Activated CD8-positive, alpha-beta memory T cell treated with anti-CD3 and anti-CD28 coated beads, Interleukin-2, amount 50 U/mL, for 1 hour (primary cell): Measurements from ENCODE around the gene SLC9C1.
A peak's percentile ranks its signal among the peaks of the same experiment; 100 is the strongest.
"Not testable (repeated sequence)": the region's sequence is repeated elsewhere in the genome, so short reads cannot be mapped to it uniquely, and the experiment has no call there.

ENCODE experiments used
- DNase-seq: peaks from one replicate; pipeline ENCODE4 v3.0.0-alpha.2; 2020; ENCODE audit errors: extremely low read depth

Gene SLC9C1

DNA sequence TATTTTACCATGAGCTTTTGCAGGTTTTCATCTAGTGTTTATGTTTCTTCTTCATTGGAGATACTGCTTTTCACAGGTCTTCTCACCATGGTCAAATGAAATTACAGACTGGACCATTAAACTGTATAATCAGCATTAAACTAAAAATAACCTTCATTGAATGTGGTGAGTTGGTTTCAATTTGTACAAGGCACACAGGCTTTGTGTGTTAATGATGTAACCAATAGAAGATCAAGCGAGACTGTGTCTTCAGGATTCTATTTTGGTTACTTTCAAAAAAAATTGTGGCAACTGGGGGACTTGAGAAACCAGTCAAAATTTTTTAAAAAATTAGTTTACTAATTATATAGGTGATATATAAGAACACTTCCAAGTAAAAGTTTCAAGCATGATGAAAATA, 106.7 kb downstream of the SLC9C1 start:
- DNase-seq = no peak

DNA sequence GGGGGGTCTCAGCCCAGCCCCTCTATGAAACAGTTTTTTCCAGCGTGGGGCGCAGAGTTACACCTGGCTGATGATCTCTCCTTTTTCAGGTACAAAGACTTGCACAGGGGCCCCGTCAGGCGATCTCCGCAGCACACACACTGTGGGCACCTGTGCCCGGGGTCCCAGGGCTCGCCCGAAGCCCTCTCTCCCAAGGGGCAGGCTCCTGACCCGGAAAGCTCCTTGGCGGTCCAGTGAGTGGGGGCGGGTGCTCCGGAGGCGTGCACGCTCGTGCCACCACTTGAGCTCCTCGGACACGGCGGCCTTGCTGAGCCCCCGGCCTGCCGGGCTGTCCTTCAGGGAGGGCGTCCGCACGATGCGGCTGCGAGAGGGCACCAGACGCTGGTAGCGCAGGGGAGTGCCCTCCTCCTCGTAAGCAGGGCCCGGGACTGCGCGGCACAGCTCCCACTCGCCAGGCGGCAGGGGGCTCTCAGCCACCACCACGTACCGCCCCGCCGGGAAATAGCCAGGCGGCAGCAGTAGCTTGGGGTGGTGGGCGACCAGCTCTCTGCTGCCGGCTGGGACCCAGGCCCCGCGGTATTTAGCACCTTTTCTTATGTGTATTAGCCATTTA, 108.5 kb downstream of the SLC9C1 start:
- DNase-seq = not testable (repeated sequence)

DNA sequence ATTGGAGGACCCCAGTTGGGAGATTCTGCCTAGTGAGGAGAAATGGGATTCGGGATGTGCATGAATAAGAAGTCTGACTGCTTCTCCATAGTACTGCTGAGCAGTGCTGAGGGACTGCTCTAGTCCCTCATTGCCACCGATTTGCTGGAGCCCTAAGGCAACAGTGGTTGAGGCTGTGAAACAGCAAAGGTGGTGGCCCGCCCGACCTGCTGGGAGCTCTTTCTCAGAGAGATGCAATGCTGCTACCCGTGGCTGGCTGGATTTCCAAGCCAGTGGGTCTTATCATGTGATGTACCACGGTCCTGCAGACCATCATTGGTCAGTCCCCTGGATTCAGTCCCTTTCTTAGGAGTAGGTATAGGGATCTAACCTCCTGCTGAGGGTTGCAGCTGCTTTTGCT, 118.4 kb downstream of the SLC9C1 start:
- no peak for DNase-seq

DNA sequence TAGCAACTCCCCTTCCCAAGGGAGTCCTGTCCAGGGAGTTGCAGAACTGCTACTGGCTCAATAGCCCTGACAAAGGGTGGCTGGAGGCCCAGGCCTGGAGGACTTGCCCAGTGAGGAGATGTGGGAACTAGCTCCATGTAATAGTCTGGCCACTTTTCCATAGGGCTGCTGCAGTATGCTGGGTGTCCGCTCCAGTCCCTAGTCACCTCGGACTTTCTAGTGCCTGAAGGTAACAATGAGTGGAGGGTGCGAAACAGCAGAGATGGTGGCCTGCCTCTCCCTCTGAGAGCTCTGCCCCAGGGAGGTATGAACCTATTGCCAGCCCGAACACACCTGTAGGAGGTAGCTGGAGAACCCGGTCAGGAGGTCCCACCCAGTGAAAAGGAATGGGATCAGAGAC, 119.0 kb downstream of the SLC9C1 start:
- DNase-seq = no peak

DNA sequence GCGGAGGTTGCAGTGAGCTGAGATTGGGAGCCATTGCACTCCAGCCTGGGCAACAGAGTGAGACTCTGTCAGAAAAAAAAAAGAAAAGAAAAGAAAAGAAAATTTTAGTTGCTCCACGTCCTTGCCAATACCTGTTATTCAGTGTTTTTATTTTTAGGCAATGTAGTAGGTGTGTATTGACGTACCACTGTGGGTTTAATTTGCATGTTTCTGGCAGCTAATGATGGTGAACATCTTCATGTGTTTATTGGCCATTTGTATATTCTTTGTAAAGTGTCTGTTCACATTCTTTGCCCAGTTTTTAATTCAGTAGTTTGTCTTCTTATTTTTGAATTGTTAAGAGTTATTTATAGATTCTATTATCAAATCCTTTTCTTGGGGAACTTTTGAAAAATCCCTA, 122.9 kb downstream of the SLC9C1 start:
- no peak for DNase-seq

DNA sequence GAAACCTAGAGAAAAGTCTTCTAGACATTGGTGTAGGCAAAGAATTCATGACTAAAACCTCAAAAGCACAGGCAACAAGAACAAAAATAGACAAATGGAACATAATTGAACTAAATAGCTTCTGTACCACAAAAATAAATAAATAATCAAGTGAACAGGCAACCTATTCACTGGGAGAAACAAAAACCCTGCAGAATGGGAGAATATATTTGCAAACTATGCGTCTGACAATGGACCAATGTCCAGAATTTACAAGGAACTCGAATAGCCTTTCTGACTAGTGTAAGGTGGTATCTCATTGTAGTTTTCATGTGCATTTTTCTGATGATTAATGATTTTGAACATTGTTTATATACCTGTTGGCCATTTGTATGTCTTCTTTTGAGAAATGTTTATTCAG, 124.0 kb downstream of the SLC9C1 start:
- DNase-seq = no peak

DNA sequence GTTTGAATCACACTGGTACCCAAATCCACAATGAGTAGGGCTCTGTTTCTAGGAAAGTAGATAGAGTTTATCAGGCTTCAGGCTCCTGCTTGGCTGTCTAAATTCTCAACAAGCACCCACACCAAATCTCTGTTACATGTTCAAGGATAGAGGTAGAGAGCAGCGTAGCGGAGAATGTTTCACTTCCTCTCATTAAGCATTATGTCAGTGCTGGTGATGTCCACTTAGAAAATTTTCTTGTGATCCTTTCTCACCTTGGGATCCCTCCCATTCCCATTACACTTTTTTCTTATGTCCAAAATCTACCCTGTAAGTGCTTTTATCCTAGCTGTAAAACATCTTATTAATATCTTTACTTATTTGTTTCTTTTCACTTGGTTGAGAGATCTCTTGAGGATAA, 126.3 kb downstream of the SLC9C1 start:
- DNase-seq = no peak

DNA sequence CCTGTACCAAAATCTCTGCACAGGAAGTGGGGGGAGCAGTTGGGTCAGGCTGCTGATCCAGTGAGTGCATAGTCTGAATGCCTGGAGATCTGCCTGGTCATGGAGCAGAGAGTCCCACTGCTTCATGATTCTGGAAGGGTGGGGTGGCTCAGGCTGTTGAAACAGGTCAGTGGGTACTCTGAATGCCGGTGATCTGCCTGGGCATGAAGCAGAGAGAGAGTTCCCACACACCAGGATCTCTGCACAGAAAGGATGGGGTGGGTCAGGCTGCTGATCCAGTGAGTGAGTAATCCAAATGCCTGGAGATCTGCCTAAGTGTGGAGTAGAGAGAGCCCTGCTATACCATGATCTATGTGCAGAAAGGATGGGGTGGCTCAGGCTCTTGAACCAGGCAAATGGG, 144.9 kb downstream of the SLC9C1 start:
- DNase-seq = no peak

DNA sequence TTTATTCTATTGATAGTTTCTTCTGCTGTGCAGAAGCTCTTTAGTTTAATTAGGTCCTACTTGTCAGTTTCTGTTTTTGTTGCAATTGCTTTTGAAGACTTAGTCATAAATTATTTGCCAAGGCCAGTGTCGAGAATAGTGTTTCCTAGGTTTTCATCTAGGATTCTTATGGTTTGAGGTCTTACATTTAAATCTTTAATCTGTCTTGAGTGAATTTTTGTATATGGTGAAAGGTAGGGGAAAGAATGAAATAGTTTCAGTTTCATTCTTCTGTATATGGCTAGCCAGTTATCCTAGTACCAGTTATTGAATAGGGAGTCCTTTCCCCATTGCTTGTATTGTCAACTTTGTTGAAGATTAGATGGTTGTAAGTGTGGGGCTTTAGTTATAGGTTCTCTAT, 150.3 kb downstream of the SLC9C1 start:
- DNase-seq = no peak

DNA sequence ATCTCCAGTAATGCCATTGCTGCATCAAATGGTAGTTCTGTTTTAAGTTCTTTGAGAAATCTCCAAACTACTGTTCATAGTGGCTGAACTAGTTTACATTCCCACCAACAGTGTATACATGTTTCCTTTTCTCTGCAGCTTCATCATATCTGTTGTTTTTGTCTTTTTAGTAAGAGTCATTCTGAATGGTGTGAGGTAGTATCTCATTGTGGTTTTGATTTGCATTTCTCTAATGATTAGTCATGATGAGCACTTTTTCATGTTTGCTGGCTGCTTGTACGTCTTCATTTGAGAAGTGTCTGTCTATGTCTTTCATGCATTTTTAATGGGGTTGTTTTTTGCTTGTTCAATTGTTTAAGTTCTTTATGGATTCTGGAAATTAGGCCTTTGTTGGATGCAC, 150.8 kb downstream of the SLC9C1 start:
- no peak for DNase-seq

DNA sequence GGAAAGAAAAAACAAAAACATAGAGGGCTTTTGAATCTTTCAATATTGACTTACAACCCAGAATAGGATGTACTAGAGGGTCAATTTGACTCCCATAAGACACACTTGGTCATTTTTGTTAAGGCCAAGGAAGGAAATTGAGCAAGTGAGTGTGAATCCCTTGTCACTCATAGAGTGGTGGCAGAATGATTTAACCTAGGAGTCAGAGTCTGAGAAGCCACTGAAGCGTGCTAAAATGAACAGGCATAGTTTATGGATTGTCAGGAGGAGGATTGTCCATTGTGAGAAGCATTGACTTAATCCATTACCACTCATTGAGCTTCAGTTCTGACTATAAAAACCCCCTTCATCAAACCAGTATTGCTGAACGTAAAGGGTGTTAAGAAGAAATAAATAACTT, 152.7 kb downstream of the SLC9C1 start:
- no peak for DNase-seq

DNA sequence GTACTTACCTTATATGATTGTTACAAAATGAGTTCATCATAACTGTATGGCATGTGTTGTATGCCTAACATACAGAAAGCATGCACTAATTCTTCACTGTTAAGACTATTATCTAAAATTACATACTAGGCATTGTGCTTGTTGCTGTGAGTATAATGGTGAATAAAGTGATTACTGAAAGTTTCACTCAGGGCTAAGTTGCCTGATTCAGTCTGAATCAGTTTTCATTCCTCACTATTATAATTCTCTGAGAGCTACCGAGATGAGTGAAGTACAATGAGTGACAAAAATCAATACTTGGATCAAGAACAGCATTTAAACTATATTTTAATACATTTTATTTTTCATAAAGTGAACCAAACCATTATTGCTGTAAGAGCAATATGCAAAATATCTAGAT, 153.4 kb downstream of the SLC9C1 start:
- DNase-seq = no peak

DNA sequence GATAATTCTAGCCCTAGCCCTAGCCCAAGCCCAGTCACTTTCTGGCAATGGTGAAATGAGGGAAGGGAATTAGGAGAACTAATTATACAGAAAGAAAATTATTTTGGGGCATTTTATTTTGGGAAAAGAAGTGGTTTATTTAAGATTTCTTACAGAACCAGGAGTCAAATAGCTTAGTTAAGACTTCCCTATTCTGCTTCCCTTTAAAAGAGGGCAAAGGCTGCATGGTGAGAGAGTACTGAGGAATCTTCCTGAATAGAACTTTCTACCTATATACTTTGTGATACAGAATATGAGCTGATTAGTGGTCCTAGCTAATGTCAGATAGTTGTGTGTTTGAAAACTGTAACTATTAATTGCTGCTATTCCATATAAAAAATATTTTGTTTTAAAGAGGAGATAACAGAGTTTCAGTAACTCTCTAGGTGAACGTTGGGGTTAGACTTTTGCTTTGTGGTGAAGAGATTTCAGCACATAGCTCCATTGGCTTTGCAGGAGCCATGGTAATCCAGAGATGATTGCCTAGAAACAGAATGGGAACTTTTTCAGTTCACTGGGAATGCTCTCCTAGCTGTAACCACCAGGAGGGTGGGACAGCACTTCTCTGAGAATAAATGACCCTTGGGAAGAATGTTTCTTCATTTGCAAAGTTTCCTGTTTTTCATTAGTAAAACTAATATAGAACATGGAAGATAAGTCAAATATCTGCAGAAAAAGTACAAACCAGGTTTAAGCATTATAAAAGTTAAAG, 155.6 kb downstream of the SLC9C1 start:
- no peak for DNase-seq

DNA sequence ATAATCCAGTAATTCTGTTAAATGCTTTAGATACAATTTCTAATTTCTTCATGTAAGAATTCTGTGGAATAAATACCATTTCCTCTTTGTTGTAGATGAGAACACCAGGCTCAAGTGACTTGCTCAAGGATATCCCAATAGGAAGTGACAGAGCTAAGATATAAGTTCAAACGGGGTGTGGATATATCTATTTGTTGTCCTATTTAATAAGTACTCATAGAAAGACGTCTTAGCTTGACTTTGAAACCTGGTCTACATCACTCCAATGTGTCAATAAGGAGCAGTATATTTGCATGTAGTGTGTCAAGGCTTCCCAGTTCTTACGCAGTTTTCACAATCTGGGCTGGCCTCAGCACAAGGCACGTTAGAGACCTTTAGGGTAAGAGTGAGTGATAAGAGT, 156.2 kb downstream of the SLC9C1 start:
- DNase-seq = no peak

DNA sequence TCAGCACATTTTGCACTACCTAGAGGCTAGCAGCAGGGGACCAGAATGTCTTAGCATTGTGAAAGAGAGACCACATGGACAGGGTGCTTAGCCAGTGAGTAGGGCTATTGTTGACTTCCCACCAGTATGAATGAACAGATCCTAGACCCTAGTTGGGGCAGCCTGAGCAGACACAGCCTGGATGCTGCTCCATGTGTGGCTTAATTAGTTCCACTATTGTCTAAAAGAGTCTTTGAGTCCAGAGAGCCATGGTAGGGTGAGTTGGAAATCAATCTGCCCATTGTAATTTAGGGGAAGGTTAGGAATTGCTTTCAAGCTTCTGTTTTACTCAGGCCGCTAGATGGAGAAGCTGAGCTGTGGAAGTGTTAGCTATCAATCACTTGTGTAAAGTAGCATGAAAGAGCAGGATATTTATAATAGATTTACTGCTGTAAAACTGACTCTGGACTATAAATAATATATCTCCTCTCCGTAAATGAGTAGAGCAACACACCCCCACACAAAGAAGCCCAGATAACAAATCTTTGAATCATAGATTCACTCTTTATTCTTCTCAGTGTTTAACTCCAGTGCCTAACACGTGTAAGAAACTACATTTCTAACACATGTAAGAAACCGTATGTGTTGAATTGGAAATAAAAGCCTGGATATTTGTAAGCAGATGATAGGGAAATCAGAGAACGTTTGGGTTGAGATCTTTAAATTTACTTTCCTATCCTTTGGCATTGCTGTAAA, 156.9 kb downstream of the SLC9C1 start:
- DNase-seq = no peak

DNA sequence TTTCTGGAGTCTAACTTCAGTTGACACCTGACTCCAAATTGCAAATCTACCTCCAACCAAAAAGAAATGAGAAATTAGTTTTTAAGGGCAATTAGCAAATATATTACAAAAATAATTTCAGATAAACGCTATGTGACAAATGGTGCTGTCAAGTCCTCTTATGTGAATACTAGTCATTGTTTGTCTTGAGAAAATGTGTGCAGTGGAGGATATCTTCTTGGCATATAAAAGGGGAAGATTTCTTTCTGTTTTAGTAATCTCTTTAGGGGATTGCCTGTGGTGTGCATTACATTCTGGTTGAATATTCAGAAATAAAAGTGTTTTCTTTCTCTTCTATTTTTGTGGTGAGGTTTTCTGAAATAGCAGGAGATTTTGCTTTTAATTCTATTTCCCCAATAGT, 158.0 kb downstream of the SLC9C1 start:
- DNase-seq = no peak

DNA sequence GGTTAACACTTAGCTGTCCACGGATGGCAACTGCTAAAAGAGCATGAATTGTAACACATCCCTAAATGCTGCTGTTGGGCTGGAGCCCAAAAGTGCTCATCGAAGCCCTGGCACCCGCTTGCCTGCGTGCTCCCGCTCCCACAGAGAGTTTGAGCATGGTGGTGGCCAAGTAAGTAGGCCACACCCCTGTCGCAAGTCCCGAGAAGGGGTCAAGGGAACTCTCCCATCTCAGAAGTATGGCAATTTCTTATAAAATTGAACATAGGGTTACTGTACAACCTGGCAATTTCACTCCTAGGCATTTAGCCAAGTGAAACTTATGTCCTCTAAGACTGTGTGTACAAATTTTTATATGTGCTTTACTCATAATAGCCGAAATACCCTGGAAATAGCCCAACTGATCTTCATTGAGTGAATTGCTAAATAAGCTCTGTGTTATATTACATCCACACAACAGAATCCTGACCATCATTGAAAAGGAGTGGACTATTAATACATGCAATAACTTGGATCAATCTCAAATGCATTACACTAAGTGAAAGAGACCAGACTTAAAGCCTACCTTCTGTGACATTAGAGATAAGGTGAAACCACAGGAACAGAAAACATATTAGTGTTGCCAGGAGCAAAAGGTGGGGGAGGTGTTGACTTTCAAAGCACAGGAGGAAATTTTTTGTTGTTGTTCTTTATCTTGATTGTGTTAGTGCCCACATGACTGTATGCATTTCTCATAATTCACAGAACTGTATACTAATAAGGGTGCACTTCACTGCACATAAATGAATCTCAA, 159.5 kb downstream of the SLC9C1 start:
- no peak for DNase-seq

DNA sequence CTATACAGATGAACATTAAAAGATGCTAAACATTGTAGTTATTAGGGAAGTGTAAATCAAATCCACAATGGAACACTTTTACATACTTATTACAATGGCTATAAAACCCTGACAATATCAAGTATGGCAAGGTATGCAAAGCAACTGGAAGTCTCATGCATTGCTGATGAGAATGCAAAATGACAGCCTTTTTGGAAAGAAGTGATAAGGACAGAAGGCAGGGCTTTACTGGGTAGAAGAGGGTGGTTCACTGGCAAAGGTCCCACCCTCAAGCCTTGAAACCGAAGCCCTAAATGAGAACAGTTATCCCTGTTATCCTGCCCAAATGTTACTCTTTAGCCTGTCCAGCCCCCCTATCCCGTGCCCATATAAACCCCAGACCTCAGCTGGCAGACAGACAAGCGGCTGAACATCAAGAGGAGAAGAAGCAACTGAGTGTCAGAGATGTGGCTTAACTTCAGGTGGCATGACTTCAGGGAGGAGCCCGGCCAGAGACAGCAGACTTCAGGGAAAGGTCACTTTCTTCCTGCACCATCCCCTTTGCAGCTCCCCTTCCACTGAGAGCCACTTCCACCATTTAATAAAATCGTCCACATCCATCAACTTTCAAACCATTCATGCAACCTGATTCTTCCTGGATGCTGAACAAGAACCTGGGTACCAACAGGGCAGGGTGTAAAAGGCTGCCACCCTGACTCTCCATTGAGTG, 160.2 kb downstream of the SLC9C1 start:
- no peak for DNase-seq

DNA sequence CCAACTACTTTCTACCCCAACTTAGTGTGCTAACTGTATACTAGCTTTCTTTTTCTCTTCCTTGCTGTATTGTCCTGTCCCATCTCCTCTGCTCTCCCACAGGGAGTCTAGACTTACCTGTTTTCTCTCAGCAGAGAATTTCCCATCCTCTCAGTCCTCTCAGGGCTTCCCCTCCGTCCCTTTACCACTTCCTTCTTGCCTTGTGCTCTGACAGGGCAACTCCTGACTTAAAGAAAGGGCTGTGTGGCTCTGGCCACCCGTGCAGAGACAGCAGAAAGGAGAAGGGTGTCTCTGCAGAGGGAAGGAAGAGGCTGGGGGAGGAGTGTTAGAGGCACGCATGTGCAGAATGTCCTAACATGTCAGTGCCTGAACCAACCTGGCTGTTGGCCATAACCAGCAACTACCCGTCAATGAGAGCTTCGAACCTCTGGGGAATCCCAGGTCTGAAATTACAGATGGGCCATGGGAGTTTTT, 161.0 kb downstream of the SLC9C1 start, which contains the start of gene GCSAM:
Gene GCSAM (minus strand): TSS at position 274 of the 474 bp plus-strand sequence. CDS start 128 bp downstream, at position 146.
- peak; percentile 42 for DNase-seq

DNA sequence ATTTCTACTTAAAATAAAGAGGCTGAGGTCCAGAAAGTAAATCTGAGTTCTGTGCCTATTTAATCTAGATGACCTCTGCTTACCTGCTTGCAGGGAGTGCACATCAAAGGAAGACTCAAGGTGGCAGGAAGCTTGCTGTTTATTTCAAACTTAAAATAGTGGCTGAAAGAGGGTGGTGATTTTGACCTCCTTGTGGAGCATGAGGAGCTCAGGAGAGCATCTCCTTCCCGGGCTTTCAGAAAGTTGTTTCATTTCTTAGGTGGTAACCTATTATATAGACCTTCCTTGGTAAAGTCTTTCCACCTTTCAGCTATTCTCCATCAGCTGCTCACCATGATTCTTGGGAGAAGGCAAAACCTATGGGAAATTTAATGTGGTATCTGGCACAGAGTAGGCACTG, 161.5 kb downstream of the SLC9C1 start:
- DNase-seq = no peak

DNA sequence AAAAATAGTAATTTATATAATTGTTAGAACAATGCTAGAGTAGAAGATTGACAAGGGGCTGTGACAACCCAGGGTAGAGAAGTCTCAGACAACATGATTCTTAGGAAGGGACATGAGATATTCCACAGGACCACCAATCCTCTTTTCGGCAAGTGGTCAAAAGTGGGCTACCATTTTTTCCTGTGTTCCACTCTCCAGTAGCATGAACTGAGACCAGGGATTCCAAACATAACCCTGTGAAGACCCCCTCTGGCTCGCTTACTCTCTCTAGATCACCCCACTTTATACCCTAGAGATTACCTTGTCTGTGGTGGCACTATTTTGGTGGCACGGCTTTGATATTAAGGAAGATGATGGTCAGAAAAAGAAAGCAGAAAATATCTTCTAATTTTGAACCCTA, 161.9 kb downstream of the SLC9C1 start:
- no peak for DNase-seq
